Rectal smooth muscle tissue (tissue), 1 donor: ENCODE results near the gene TMTC2.

Experiments used
- H3K27ac ChIP-seq: one replicate; pipeline ENCODE4 v1.7.0; 2013; ENCODE audit warnings: low read depth, low read length, inconsistent platforms
- H3K27me3 ChIP-seq: one replicate; pipeline ENCODE4 v1.7.0; 2013; ENCODE audit warnings: low read length; ENCODE audit not compliant: control insufficient read depth, insufficient read depth
- H3K36me3 ChIP-seq: one replicate; pipeline ENCODE4 v1.7.0; 2013; ENCODE audit warnings: low read length; ENCODE audit not compliant: control insufficient read depth, insufficient read depth
- H3K4me1 ChIP-seq: one replicate; pipeline ENCODE4 v1.7.0; 2013; ENCODE audit warnings: low read length; ENCODE audit not compliant: control insufficient read depth, insufficient read depth
- H3K4me3 ChIP-seq: one replicate; pipeline ENCODE4 v1.7.0; 2013; ENCODE audit warnings: low read length
- H3K9ac ChIP-seq: one replicate; pipeline ENCODE4 v1.7.0; 2013; ENCODE audit warnings: low read length

The TMTC2 gene

GRCh38 chr12:82660541-82661325 lies 26.0 kb upstream of the TMTC2 start:
- Histone ChIP-seq H3K9ac (no peak overlapping the region), H3K27ac (no peak overlapping the region), H3K4me3 (no peak overlapping the region)

GRCh38 chr12:82663893-82664292 lies 22.8 kb upstream of the TMTC2 start:
- Histone ChIP-seq H3K4me1 (peaks cover 7% of the 10 kb centered on the region), H3K36me3 (no peaks in the 10 kb centered on the region), H3K4me3 (no peak overlapping the region), H3K9ac (no peak overlapping the region), H3K27me3 (no peaks in the 10 kb centered on the region), H3K27ac (no peak overlapping the region)

More at GRCh38 chr12:82660541-82661325, 26.0 kb upstream of the TMTC2 start:
- H3K36me3 ChIP-seq: no peaks in the 10 kb centered on the region
- H3K27me3 ChIP-seq: no peaks in the 10 kb centered on the region
- H3K4me1 ChIP-seq: peaks cover 7% of the 10 kb centered on the region

GRCh38 chr12:82665142-82665923 lies 21.4 kb upstream of the TMTC2 start:
- Histone ChIP-seq H3K27ac (no peak overlapping the region), H3K9ac (no peak overlapping the region), H3K4me3 (no peak overlapping the region), H3K36me3 (no peaks in the 10 kb centered on the region), H3K27me3 (no peaks in the 10 kb centered on the region), H3K4me1 (peaks cover 7% of the 10 kb centered on the region)

- H3K4me3 ChIP-seq: no peak overlapping the region
- H3K4me1 ChIP-seq: peaks cover 7% of the 10 kb centered on the region
- H3K36me3 ChIP-seq: no peaks in the 10 kb centered on the region
- H3K9ac ChIP-seq: no peak overlapping the region
- H3K27me3 ChIP-seq: no peaks in the 10 kb centered on the region
- no peak overlapping the region for H3K27ac ChIP-seq
Measured at GRCh38 chr12:82666830-82667229, 19.9 kb upstream of the TMTC2 start.

GRCh38 chr12:82671673-82672195 lies 15.0 kb upstream of the TMTC2 start:
- Histone ChIP-seq H3K4me1 (no peaks in the 10 kb centered on the region), H3K27me3 (no peaks in the 10 kb centered on the region), H3K9ac (no peak overlapping the region), H3K4me3 (no peak overlapping the region), H3K27ac (no peak overlapping the region), H3K36me3 (no peaks in the 10 kb centered on the region)

GRCh38 chr12:82672811-82673495 lies 13.8 kb upstream of the TMTC2 start:
- Histone ChIP-seq H3K4me3 (no peak overlapping the region), H3K27ac (no peak overlapping the region), H3K27me3 (no peaks in the 10 kb centered on the region), H3K36me3 (no peaks in the 10 kb centered on the region), H3K4me1 (no peaks in the 10 kb centered on the region), H3K9ac (no peak overlapping the region)

- Histone ChIP-seq H3K27me3 (no peaks in the 10 kb centered on the region), H3K4me1 (no peaks in the 10 kb centered on the region), H3K36me3 (no peaks in the 10 kb centered on the region), H3K4me3 (no peak overlapping the region), H3K27ac (no peak overlapping the region), H3K9ac (no peak overlapping the region)
Measured at GRCh38 chr12:82673698-82674097, 13.0 kb upstream of the TMTC2 start.

- no peaks in the 10 kb centered on the region for H3K36me3 ChIP-seq
- H3K4me1 ChIP-seq: no peaks in the 10 kb centered on the region
- no peak overlapping the region for H3K9ac ChIP-seq
- no peaks in the 10 kb centered on the region for H3K27me3 ChIP-seq
- H3K4me3 ChIP-seq: no peak overlapping the region
- H3K27ac ChIP-seq: no peak overlapping the region
Measured at GRCh38 chr12:82675246-82675645, 11.5 kb upstream of the TMTC2 start.

- H3K4me1 ChIP-seq: peaks cover 12% of the 10 kb centered on the region
- H3K27me3 ChIP-seq: peaks cover 2% of the 10 kb centered on the region
- H3K27ac ChIP-seq: no peak overlapping the region
- H3K36me3 ChIP-seq: no peaks in the 10 kb centered on the region
- H3K9ac ChIP-seq: no peak overlapping the region
- H3K4me3 ChIP-seq: no peak overlapping the region
Measured at GRCh38 chr12:82682326-82682725, 4.4 kb upstream of the TMTC2 start.

GRCh38 chr12:82682851-82683261 lies 3.9 kb upstream of the TMTC2 start:
- Histone ChIP-seq H3K4me1 (peaks cover 12% of the 10 kb centered on the region), H3K27me3 (peaks cover 2% of the 10 kb centered on the region), H3K36me3 (no peaks in the 10 kb centered on the region), H3K9ac (no peak overlapping the region), H3K27ac (no peak overlapping the region), H3K4me3 (no peak overlapping the region)

GRCh38 chr12:82685790-82686167 lies 927 bp upstream of the TMTC2 start:
- peak overlapping the region; percentile 97 for H3K9ac ChIP-seq
- peaks cover 15% of the 10 kb centered on the region for H3K4me1 ChIP-seq
- no peaks in the 10 kb centered on the region for H3K36me3 ChIP-seq
- H3K27me3 ChIP-seq: peaks cover 2% of the 10 kb centered on the region
- H3K27ac ChIP-seq: peak overlapping the region; percentile 98
- peak overlapping the region; percentile 99 for H3K4me3 ChIP-seq
